Stimulated activated effector memory CD8-positive, alpha-beta T cell treated with anti-CD3 and anti-CD28 coated beads, Interleukin-12 subunit alpha, Interleukin-12 subunit beta, amount 100 ng/mL, for 72 hours (primary cell): Measurements from ENCODE around the gene KRTAP10-11.
"Not testable (repeated sequence)": the region's sequence is repeated elsewhere in the genome, so short reads cannot be mapped to it uniquely, and the experiment has no call there.

Experiments used
- ATAC-seq: fragments of 150-1000 bp; cut with Tn5 transposase; 2 replicates; pipeline ENCODE4 v1.10.0; 2021
- DNase-seq, 2 donors: peaks; one replicate each; pipeline ENCODE4 v3.0.0; 2021 to 2022; ENCODE audit warnings: low spot score in 2 of 2
- H3K27ac Mint-ChIP-seq: one replicate; pipeline ENCODE4 v1.8.0; 2022; ENCODE audit warnings: mild to moderate bottlenecking, mixed read lengths
- H3K36me3 Mint-ChIP-seq: one replicate; pipeline ENCODE4 v1.8.0; 2022; ENCODE audit warnings: mild to moderate bottlenecking, mixed read lengths
- H3K4me1 Mint-ChIP-seq: one replicate; pipeline ENCODE4 v1.8.0; 2022; ENCODE audit warnings: mixed read lengths
- H3K4me3 Mint-ChIP-seq: one replicate; pipeline ENCODE4 v1.8.0; 2022; ENCODE audit warnings: mild to moderate bottlenecking, mixed read lengths
- H3K9me3 Mint-ChIP-seq: one replicate; pipeline ENCODE4 v1.8.0; 2022; ENCODE audit warnings: mixed read lengths

The KRTAP10-11 gene, protein sequence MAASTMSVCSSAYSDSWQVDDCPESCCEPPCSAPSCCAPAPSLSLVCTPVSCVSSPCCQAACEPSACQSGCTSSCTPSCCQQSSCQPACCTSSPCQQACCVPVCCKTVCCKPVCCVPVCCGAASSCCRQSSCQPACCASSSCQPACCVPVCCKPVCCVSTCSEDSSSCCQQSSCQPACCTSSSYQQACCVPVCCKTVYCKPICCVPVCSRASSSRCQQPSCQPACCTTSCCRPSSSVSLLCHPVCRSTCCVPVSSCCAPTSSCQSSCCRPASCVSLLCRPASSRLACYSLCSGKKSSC

DNA sequence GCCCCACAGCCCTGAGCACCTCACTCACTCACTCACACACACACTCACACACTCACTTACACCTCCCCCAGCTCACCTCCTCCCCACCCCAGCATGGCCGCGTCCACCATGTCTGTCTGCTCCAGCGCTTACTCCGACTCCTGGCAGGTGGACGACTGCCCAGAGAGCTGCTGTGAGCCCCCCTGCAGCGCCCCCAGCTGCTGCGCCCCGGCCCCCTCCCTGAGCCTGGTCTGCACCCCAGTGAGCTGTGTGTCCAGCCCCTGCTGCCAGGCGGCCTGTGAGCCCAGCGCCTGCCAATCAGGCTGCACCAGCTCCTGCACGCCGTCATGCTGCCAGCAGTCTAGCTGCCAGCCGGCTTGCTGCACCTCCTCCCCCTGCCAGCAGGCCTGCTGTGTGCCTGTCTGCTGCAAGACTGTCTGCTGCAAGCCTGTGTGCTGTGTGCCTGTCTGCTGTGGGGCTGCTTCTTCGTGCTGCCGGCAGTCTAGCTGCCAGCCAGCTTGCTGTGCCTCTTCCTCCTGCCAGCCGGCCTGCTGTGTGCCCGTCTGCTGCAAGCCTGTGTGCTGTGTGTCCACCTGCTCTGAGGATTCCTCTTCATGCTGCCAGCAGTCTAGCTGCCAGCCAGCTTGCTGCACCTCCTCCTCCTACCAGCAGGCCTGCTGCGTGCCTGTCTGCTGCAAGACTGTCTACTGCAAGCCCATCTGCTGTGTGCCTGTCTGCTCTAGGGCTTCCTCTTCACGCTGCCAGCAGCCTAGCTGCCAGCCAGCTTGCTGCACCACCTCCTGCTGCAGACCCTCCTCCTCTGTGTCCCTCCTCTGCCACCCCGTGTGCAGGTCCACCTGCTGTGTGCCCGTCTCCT is at the start of gene KRTAP10-11:
Gene KRTAP10-11, plus strand, starts transcription at position 49 of the 856 bp plus-strand sequence. Its CDS starts 45 bp downstream, at position 94.
- H3K36me3 Mint-ChIP-seq, H3K4me3 Mint-ChIP-seq, ATAC-seq, H3K27ac Mint-ChIP-seq, DNase-seq: not testable (repeated sequence)
- peaks cover 17% of the 10 kb centered on the region for H3K4me1 Mint-ChIP-seq
- H3K9me3 Mint-ChIP-seq, result peaks cover 14% of the 10 kb centered on the region

DNA sequence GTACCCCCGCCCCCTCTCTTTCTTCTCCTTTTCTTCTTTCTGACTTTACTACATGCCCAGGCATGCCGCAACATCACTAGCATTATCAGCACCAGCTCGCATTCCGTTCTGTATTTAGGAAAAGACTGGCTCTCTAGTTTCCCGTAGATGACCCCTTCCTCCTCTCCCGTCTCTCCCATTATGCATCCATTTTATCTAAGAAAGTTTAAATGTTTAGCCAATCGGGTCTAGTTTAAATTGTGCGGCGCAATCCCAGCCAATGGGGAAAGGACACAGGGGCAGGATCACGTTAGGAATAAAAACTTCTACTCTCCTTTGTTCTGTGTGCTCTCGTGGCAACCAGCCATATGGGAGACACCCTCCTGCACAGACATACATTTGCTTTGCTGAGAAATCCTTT is 48.2 kb upstream of the KRTAP10-11 start:
- ATAC-seq (no peak), DNase-seq (no peak)
- no peak overlapping the region for H3K27ac Mint-ChIP-seq
- H3K9me3 Mint-ChIP-seq, result peaks cover 3% of the 10 kb centered on the region
- no peak overlapping the region for H3K4me3 Mint-ChIP-seq
- peaks cover 11% of the 10 kb centered on the region for H3K4me1 Mint-ChIP-seq
- no peaks in the 10 kb centered on the region for H3K36me3 Mint-ChIP-seq

- no peak for DNase-seq
- H3K9me3 Mint-ChIP-seq, result peaks cover 3% of the 10 kb centered on the region
- H3K36me3 Mint-ChIP-seq, result no peaks in the 10 kb centered on the region
- peaks cover 11% of the 10 kb centered on the region for H3K4me1 Mint-ChIP-seq
- no peak overlapping the region for H3K27ac Mint-ChIP-seq
- H3K4me3 Mint-ChIP-seq, result no peak overlapping the region
- no peak for ATAC-seq
Observed at GRCh38 chr21:44599264-44600029, 46.8 kb upstream of the KRTAP10-11 start.

DNA sequence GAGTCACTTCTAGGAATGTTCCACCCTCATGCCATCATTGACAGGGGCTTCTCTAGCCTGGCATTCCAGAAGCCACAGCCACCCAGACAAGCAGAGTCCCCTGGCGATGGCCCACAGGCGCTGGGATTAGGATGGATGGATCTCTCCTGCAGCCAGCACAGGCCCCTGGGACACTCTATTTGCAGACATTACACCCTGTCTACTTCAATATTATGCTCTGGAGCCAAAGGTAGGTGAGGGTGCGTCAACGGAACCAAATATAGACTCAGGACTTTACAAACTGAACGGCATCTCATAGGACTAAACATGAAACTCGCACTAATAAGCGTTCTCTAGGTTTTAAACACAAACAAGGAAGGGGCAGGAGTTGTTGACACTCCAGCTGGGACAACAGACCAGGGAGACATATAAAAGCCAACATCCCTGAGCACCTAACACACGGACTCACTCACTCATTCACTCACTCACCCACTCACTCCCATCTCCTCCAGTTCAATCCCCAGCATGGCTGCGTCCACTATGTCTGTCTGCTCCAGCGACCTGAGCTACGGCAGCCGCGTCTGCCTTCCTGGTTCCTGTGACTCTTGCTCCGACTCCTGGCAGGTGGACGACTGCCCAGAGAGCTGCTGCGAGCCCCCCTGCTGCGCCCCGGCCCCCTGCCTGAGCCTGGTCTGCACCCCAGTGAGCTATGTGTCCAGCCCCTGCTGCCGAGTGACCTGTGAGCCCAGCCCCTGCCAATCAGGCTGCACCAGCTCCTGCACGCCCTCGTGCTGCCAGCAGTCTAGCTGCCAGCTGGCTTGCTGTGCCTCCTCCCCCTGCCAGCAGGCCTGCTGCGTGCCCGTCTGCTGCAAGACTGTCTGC is 45.9 kb upstream of the KRTAP10-11 start, which contains the start of gene KRTAP10-7:
Gene KRTAP10-7, plus strand, starts transcription at position 480 of the 861 bp plus-strand sequence. Its CDS starts 25 bp downstream, at position 505.
- ATAC-seq, H3K36me3 Mint-ChIP-seq, DNase-seq, H3K27ac Mint-ChIP-seq, H3K4me1 Mint-ChIP-seq, H3K9me3 Mint-ChIP-seq, H3K4me3 Mint-ChIP-seq: not testable (repeated sequence)

DNA sequence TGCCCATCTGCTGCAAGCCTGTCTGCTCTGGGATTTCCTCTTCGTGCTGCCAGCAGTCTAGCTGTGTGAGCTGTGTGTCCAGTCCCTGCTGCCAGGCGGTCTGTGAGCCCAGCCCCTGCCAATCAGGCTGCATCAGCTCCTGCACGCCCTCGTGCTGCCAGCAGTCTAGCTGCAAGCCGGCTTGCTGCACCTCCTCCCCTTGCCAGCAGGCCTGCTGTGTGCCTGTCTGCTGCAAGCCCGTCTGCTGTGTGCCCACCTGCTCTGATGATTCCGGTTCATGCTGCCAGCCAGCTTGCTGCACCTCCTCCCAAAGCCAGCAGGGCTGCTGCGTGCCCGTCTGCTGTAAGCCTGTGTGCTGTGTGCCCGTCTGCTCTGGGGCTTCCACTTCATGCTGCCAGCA is 45.1 kb upstream of the KRTAP10-11 start:
- H3K9me3 Mint-ChIP-seq, H3K4me3 Mint-ChIP-seq, H3K4me1 Mint-ChIP-seq, H3K27ac Mint-ChIP-seq, DNase-seq, H3K36me3 Mint-ChIP-seq, ATAC-seq: not testable (repeated sequence)

DNA sequence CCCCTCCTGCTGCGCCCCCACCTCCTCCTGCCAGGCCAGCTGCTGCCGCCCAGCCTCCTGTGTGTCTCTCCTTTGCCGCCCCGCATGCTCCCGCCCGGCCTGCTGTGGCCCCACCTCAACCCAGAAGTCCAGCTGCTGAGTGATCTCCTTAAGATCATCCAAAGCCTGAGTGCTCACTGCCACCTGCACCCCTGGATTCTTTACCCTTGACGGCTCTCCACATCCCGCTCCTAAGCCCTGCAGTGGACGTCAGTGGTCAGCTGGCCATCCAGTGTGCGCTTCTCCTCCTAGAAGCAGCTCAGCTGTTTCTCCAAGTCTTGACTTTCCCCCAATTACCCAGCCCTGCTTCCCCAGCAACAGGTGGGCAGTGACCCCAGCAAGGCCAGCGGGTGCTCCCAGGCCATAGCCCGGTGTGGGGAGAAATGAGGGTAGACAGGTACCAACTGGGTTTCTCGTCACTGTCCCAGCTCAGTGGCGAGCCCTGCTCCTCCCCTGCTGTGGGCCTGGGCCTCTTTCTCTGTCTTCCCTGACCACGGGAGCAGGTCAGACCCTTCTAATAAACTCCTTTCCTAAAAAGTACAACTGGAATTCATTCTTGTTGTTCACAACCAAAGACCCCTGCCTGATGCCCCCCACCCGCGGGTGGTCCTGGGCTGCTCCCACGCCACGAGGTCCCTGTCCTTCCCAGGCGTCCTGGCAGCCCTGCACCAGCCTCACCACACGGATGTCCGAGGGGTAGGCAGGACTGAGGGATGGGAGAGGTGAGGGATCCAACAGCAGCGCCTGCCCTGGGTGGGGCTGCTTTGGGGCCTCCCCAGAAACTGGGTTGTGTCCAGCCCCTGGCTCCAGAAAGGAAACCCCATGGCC is 44.4 kb upstream of the KRTAP10-11 start:
- ATAC-seq (no peak), DNase-seq (no peak)
- Mint-ChIP-seq H3K4me3 (no peak overlapping the region), H3K4me1 (peaks cover 6% of the 10 kb centered on the region), H3K27ac (no peak overlapping the region), H3K36me3 (no peaks in the 10 kb centered on the region), H3K9me3 (peaks cover 3% of the 10 kb centered on the region)

GRCh38 chr21:44602463-44602850 is 43.8 kb upstream of the KRTAP10-11 start:
- ATAC-seq (no peak), DNase-seq (no peak)
- H3K36me3 Mint-ChIP-seq, result no peaks in the 10 kb centered on the region
- H3K9me3 Mint-ChIP-seq, result peaks cover 3% of the 10 kb centered on the region
- peaks cover 6% of the 10 kb centered on the region for H3K4me1 Mint-ChIP-seq
- no peak overlapping the region for H3K27ac Mint-ChIP-seq
- H3K4me3 Mint-ChIP-seq, result no peak overlapping the region

DNA sequence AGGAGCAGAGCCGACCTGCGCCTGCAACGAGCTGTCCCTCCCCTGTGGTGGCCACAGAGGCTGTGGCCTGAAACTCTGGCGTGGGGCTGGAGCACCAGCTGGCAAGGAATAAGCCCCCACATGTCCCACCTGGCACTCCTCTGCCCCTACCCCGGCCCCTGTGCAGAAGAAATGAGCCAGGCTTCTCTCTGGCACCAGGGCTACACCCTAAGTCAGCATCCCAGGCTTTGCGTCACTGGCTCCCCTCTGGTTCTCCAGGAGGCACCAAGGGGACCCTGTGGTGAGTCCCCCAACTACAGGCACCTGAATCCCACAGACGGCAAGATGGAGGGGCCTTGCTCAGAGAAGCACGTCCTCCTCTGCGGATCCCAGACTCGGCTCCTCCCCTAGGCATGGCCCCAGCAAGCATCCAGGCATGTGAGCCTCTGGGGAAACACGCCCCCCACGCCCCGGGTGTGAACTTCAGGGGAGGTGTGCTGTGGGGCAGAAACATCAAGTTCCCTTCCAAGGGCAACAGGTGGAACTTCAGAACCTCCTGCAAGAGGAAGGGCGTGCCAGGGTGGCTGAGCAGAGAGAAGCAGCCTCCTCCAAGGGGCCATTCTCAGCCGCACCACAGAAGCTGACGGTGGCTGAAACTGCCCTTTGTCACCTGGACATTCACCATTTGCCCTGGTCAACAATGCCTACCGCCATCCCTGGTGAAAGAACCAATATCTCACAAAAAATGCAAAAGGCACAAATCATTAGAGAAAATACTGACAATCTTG is 42.9 kb upstream of the KRTAP10-11 start:
- H3K4me3 Mint-ChIP-seq, result no peak overlapping the region
- no peak overlapping the region for H3K27ac Mint-ChIP-seq
- DNase-seq (no peak), ATAC-seq (no peak)
- peaks cover 3% of the 10 kb centered on the region for H3K9me3 Mint-ChIP-seq
- no peaks in the 10 kb centered on the region for H3K36me3 Mint-ChIP-seq
- peaks cover 6% of the 10 kb centered on the region for H3K4me1 Mint-ChIP-seq

DNA sequence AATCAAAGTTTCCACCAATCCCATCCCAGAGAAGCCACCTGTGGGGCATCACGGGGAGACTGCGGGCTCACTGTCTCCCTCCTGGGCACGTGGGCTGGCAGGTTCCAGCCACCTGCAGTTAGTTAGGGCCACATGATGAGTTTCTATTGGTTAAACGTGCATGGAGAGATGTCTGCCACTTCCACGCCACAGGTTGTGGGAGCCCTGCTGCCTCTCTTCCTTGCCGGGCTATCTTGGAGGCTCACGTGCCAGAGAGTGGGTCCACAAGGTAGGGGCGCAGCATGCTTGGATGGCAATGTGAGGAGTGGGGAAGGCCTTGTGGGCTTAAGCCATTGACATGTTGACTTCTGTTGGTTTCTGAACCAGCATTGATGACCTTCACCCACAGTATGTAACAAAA is 42.3 kb upstream of the KRTAP10-11 start:
- Mint-ChIP-seq H3K36me3 (no peaks in the 10 kb centered on the region), H3K4me1 (peaks cover 6% of the 10 kb centered on the region), H3K9me3 (peaks cover 2% of the 10 kb centered on the region), H3K27ac (no peak overlapping the region), H3K4me3 (no peak overlapping the region)
- DNase-seq (no peak), ATAC-seq (no peak)

DNA sequence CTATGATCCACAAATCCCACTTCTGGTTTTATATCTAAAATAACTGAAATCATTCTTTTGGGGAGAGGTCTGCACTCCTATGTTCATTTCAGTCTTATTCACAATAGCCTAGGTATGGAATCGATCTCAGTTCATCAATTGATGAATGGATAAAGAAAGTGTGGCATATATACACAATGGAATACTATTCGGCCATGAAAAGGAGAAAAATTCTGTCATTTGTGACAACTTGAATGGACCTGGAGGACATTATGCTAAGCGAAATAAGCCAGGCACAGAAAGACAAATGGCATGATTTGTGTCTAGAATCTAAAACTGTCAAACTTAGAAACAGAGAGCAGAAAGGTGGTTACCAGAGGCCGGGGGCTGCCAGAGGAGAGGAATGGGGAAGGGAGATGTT is 39.7 kb upstream of the KRTAP10-11 start:
- Mint-ChIP-seq H3K4me3 (no peak overlapping the region), H3K36me3 (no peaks in the 10 kb centered on the region), H3K4me1 (peaks cover 4% of the 10 kb centered on the region), H3K9me3 (peaks cover 17% of the 10 kb centered on the region), H3K27ac (no peak overlapping the region)
- ATAC-seq (no peak), DNase-seq (no peak)

DNA sequence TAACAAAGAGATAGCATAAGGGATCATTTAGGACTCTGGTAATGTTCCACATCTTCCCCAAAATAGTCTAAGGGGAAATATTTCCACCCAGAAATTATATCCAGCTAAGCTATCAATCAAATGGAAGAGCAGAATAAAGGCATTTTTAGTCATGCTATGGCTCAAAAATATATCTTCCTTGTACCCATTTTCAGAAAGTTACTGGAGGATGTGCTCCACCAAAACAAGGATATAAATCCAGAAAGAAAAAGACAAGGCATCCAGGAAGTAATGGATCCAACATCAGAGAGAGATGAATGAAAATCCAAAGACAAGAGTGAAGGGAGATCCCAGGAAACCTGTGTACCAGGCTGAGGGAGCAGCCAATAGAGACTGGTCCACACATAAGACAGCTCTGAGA is 37.0 kb upstream of the KRTAP10-11 start:
- peaks cover 18% of the 10 kb centered on the region for H3K9me3 Mint-ChIP-seq
- no peak for DNase-seq
- H3K27ac Mint-ChIP-seq, result no peak overlapping the region
- H3K4me3 Mint-ChIP-seq, result no peak overlapping the region
- peaks cover 6% of the 10 kb centered on the region for H3K4me1 Mint-ChIP-seq
- no peaks in the 10 kb centered on the region for H3K36me3 Mint-ChIP-seq
- no peak for ATAC-seq

DNA sequence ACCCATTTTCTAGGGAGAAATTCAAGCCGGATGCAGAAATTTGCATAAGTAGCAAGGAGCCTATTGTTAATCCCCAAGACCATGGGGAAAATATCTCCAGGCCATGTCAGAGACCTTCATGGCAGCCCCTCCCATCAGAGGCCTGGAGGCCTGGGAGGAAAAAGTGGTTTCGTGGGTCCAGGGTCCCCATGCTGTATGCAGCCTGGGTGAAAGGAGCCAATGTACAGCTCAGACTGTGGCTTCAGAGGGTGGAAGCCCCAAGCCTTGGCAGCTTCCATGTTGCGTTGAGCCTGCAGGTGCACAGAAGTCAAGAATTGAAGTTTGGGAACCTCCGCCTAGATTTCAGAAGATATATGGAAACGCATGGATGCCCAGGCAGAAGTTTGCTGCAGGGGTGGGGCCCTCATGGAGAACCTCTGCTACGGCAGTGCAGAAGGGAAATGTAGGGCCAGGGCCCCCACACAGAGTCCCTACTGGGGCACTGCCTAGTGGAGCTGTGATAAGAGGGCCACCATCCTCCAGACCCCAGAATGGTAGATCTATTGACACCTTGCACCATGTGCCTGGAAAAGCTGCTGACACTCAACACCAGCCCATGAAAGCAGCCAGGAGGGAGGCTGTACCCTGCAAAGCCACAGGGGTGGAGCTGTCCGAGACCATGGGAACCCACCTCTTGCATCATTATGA is 35.9 kb upstream of the KRTAP10-11 start:
- H3K4me1 Mint-ChIP-seq, H3K4me3 Mint-ChIP-seq, H3K36me3 Mint-ChIP-seq, ATAC-seq, DNase-seq, H3K27ac Mint-ChIP-seq: not testable (repeated sequence)
- H3K9me3 Mint-ChIP-seq, result peaks cover 18% of the 10 kb centered on the region

DNA sequence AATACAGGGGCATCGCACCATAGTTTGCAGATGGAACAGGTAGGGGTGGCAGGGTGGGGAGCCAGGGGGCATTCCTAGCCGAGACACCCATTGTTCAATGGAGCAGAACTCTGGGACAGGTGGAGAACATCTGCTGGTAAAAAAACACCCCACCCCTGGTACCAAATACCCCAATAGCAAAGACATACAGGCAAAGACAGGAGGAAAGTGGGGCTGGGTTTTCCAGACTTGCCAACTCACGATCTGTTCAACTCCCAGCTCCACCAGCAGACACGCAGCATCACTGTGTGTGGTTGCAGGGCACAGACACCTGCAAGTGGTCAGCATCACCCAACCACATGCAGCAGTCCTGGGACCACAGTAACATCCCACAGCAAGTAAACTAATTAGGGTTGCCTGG is 34.7 kb upstream of the KRTAP10-11 start:
- Mint-ChIP-seq H3K36me3 (no peaks in the 10 kb centered on the region), H3K27ac (no peak overlapping the region), H3K9me3 (peaks cover 18% of the 10 kb centered on the region), H3K4me3 (no peak overlapping the region), H3K4me1 (peaks cover 16% of the 10 kb centered on the region)
- ATAC-seq (no peak), DNase-seq (no peak)
